Measurements from ENCODE around the gene MDC1. TPM values are rescaled to one million over a fixed set of nuclear protein-coding genes. Genes with fewer than 3 reads are reported as not detected.

Gene MDC1
- total RNA-seq, 2 experiments from 2014 or later: 50.5 to 56.8 TPM

GRCh38 chr6:30727920-30728553 is 11.0 kb upstream of the MDC1 start:
- Mint-ChIP-seq H3K27ac (peak overlapping the region; percentile 75), H3K4me3 (no peak overlapping the region), H3K4me1 (ENCODE audit: low read depth) (peaks cover 59% of the 10 kb centered on the region), H3K27me3 (no peaks in the 10 kb centered on the region), H3K9me3 (no peaks in the 10 kb centered on the region), H3K36me3 (ENCODE audit: low read depth) (peaks cover 78% of the 10 kb centered on the region)
- POLR2A ChIA-PET: interaction anchor here (0.6 to 0.8 kb wide), 6 partner anchors 14 to 883 kb away, joined by 3 to 5 read pairs (median 3); partner anchors contain the start of gene FLOT1
- DNase-seq (no peak), ATAC-seq (ENCODE audit: poor library complexity) (no peak)
- Histone ChIP-seq H3K4me3 (ENCODE audit: low read length) (no peak overlapping the region), H3K27ac (ENCODE audit: low read depth in 1 of 2, low read length in 2 of 2) (peak overlapping the region in 1 of 2 donors; percentile 29), H3K36me3 (ENCODE audit: insufficient read depth, low read length) (peaks cover 79% of the 10 kb centered on the region), H3K9me3 (ENCODE audit: control insufficient read depth in 1 of 2, insufficient read depth in 1 of 2, low read length in 2 of 2) (no peaks in the 10 kb centered on the region), H3K4me1 (ENCODE audit: insufficient read depth, low read length) (peaks cover 46% of the 10 kb centered on the region), H3K27me3 (ENCODE audit: control insufficient read depth in 1 of 2, insufficient read depth in 2 of 2, low read length in 2 of 2) (no peaks in the 10 kb centered on the region)
- TF ChIP-seq CTCF (IDR thresholded peaks at IDR 0.05): no peak
- intact Hi-C loops (cut with DNase I, micrococcal nuclease): no loop called here
- CTCF ChIA-PET: interaction anchor here (0.7 to 20.2 kb wide), 2 partner anchors 49 to 82 kb away, joined by 3 to 526 read pairs; partner anchors contain the start of gene DHX16

- Histone ChIP-seq H3K4me1 (ENCODE audit: insufficient read depth, low read length) (peaks cover 58% of the 10 kb centered on the region), H3K27ac (ENCODE audit: low read depth in 1 of 2, low read length in 2 of 2) (peak overlapping the region in 1 of 2 donors; percentile 46), H3K4me3 (ENCODE audit: low read length) (no peak overlapping the region), H3K27me3 (ENCODE audit: control insufficient read depth in 1 of 2, insufficient read depth in 2 of 2, low read length in 2 of 2) (no peaks in the 10 kb centered on the region), H3K36me3 (ENCODE audit: insufficient read depth, low read length) (peaks cover 78% of the 10 kb centered on the region), H3K9me3 (ENCODE audit: control insufficient read depth in 1 of 2, insufficient read depth in 1 of 2, low read length in 2 of 2) (no peaks in the 10 kb centered on the region)
- POLR2A ChIA-PET: interaction anchor here (0.6 to 11.0 kb wide), 6 partner anchors 9 to 156 kb away, joined by 3 to 381 read pairs (median 4); partner anchors contain the start of genes ABCF1 and MDC1
- CTCF ChIA-PET: interaction anchor here (1.9 to 20.2 kb wide), 2 partner anchors 48 to 273 kb away, joined by 4 to 526 read pairs; partner anchors contain the start of gene DHX16
- H3K9me3 Mint-ChIP-seq: no peaks in the 10 kb centered on the region
- intact Hi-C loops (cut with DNase I, micrococcal nuclease): no loop called here
- DNase-seq (no peak), ATAC-seq (ENCODE audit: poor library complexity) (no peak)
- no peak overlapping the region for H3K4me3 Mint-ChIP-seq
- H3K27me3 Mint-ChIP-seq: no peaks in the 10 kb centered on the region
- H3K27ac Mint-ChIP-seq: peak overlapping the region; percentile 75
- no peak for TF ChIP-seq CTCF (IDR thresholded peaks at IDR 0.05)
- peaks cover 78% of the 10 kb centered on the region for H3K36me3 Mint-ChIP-seq (ENCODE audit: low read depth)
- peaks cover 66% of the 10 kb centered on the region for H3K4me1 Mint-ChIP-seq (ENCODE audit: low read depth)
These were observed 9.7 kb upstream of the MDC1 start for GRCh38 chr6:30726506-30727413.

GRCh38 chr6:30725713-30726505 is 8.8 kb upstream of the MDC1 start:
- Mint-ChIP-seq H3K27me3 (no peaks in the 10 kb centered on the region), H3K4me3 (peak overlapping the region; percentile 20), H3K9me3 (no peaks in the 10 kb centered on the region), H3K36me3 (ENCODE audit: low read depth) (peaks cover 83% of the 10 kb centered on the region), H3K4me1 (ENCODE audit: low read depth) (peaks cover 67% of the 10 kb centered on the region), H3K27ac (peak overlapping the region; percentile 95)
- CTCF ChIA-PET: interaction anchor here (1.9 to 20.2 kb wide), 2 partner anchors 47 to 272 kb away, joined by 4 to 526 read pairs; partner anchors contain the start of gene DHX16
- H3K27me3 ChIP-seq (ENCODE audit: control insufficient read depth in 1 of 2, insufficient read depth in 2 of 2, low read length in 2 of 2): no peaks in the 10 kb centered on the region
- POLR2A ChIA-PET: interaction anchor here (1.2 to 11.0 kb wide), 4 partner anchors 8 to 155 kb away, joined by 3 to 381 read pairs (median 30); partner anchors contain the start of genes ABCF1 and MDC1
- H3K36me3 ChIP-seq (ENCODE audit: insufficient read depth, low read length): peaks cover 76% of the 10 kb centered on the region
- ATAC-seq (ENCODE audit: poor library complexity) (no peak), DNase-seq (no peak)
- no peak for TF ChIP-seq CTCF (IDR thresholded peaks at IDR 0.05)
- peak overlapping the region in 1 of 2 donors; percentile 5 for H3K27ac ChIP-seq (ENCODE audit: low read depth in 1 of 2, low read length in 2 of 2)
- no peaks in the 10 kb centered on the region for H3K9me3 ChIP-seq (ENCODE audit: control insufficient read depth in 1 of 2, insufficient read depth in 1 of 2, low read length in 2 of 2)
- no peak overlapping the region for H3K4me3 ChIP-seq (ENCODE audit: low read length)
- intact Hi-C loops (cut with DNase I, micrococcal nuclease): no loop called here
- peaks cover 55% of the 10 kb centered on the region for H3K4me1 ChIP-seq (ENCODE audit: insufficient read depth, low read length)

Measured in CD4-positive, alpha-beta T cell (primary cell).